HG02763 (cell line): ENCODE results near the gene ZNF672.

Experiments used
- ATAC-seq: cut with Tn5 transposase; IDR thresholded peaks from one replicate; pipeline ENCODE4 v1.9.1; 2021; ENCODE audit warnings: mild to moderate bottlenecking, moderate library complexity; ENCODE audit not compliant: unreplicated experiment

The ZNF672 gene

DNA sequence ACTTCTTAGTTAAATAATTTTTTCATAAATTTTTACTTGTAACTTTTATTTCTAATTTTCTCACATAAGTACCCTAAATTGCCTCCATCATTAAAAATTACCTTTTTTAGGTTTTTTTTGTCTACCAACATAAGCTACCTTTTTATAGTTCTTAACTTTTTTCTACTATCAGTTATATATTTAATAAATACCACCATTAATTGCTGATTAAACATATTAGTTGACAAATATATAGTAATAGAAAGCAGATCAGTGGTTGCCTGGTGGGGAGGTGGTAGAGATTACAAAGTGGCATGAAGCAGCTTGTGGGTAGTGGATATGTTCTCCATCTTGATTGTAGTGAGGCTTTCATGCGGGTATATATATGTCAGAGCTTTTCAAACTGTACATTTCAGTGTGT, 6.2 kb upstream of the ZNF672 start:
- ATAC-seq = no peak

DNA sequence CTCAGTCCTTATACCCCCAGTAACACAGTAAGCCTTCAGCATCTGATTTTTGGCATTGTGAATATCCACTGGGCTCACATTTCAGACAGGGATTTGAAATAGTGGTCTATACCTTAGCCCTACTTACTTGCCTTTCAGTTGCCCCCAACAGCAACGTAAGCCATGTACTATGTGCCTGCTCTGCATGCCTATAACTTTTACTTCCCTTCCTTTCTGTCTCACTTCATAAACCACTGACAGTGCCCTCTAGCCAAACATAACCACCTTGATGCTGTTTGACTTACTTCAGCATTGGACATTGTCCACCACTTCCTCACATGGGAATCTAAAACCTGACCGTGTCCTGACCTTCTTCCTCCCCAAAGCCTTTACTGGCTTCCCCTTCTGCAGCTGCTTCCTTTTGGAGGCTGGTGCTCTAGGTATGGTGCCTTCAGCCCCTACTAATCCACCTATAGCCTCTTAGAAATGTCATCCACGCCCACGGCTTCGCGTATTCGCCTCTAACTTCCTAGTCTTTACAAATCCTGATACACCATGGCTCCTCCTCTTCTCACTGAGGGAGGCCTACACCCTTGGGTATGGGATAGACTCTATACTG, 3.6 kb upstream of the ZNF672 start:
- no peak for ATAC-seq

- no peak for ATAC-seq
Observed at GRCh38 chr1:248837045-248837780, 811 bp upstream of the ZNF672 start.

DNA sequence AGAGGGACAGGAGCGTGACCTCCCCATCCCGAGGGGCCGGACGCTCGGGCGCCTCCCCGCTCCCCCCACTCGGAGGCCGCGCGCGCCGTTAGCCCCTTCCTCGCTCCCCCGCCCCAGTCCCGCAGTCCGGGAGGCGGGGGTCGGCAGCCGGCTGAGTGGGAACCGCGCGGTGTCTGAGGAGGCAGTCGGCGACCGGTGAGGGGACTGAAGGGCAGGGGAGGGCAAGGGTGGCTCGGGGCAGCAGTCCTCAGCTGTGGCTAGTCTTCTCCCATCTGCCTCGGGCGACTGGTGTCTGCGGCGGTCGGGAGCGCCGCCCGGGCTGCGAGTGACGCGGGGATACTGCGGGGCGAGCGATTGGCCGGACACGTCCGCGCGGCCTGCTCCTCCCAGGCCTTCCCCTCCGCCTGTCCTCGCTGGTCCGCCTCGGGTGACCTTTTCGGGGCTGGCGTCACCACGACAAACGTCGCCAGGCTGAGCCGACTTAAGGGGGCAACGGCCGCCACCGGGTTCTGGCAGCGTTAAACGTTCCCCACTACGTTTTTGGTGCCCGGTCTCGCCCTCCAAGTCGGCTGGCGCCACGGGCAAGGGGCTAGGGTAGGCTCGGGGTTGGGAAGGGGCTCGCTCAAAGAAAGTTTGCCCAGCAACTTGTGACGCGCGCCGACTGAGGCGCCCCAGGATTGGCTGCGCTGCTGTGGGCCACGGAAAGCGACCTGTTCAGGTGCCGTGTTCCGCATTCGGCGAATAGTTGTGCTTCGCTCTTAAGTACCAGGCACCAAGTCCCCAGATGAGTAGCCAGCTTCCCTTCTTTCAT, 538 bp downstream of the ZNF672 start:
- peak; percentile 59 for ATAC-seq

DNA sequence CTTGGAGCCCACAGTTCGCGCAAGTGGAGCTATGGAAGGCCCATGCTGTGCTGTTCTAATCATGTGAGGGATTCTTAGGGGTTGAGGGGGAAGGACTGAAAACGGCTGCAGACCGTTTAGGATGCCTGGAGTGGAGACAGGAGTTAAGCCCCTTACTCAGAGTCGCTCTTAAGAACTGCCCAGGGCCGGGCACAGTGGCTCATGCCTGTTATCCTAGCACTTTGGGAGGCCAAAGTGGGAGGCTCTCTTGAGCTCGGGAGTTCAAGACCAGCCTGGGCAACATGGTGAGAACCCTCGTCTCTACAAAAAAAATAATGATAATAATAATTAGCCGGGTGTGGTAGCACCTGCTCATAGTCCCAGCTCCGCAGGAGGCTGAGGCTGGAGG, 1.1 kb downstream of the ZNF672 start:
- no peak for ATAC-seq

- no peak for ATAC-seq
Observed at GRCh38 chr1:248840946-248841345, 2.9 kb downstream of the ZNF672 start.

DNA sequence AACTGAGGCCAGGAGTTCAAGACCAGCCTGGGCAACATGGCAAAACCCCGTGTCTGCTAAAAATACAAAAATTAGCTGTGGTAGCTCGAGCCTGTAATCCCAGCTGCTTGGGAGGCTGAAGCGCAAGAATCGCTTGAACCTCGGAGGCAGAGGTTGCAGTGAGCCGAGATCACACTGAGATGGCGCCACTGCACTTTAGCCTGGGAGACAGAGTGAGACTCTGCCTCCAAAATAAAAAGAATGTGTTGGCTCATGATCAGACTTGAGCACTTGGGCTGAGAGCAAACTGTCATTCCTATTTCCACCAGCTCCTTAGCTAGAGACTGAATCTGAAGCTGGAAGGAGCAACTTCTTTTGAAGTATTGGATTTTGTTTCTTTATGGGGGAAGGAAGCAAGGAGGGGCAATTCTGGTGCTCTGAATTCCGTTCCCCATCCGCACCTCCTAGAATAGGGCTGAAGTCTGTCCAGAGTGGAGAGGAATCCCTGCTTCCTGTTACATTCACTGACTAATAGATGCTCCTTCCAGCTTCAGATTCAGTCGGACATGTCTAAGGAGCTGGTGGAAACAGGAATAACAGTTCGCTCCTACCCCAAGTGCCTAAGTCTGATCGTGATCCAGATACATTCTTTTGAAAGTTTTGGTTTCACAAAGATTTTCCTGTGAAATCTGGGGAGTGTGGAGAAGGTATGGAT, 3.8 kb downstream of the ZNF672 start:
- ATAC-seq = no peak

DNA sequence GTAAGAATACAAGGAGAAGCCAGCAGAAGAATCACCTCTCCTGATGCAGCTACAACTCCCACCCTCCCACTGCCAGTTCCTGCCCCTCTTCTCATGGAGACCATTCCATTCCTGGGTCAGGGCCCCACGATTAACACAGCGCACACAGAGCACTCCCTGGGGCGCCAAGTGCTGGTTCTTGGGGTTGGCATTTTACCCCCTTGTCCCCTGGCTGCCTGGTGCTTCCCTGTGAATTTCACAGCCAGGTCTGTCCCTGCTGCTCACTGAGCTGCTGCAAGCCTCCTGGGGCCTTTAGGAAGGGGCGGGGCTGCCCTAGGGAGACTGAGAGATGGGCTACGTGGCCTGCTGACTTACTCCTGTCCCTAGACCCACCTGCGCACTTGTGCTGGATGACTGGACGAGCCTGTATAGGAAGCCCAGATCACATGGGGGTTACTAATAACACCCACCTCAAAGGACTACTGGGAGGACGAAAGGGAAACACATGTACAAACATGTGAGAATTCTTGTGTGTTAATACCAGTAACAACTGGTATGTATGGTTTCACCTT, 4.8 kb downstream of the ZNF672 start:
- no peak for ATAC-seq

DNA sequence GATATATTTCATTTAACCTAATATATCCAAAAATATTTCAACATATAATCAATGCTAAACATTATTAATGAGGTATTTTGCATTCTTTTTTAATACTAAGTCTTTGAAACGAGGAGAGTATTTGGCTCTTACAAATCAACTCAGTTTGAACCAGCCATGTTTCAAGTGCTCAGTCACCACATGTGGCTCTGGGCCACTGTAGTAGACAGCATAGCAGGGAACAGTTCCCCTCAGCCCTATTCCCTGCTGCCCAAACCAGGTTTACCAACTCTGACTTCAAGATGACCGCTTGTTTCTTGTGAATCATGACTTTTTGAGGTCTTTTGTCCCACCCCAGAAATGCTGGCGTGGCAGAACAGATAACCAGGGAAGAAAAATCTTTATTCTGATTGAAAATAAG, 5.7 kb downstream of the ZNF672 start:
- no peak for ATAC-seq

GRCh38 chr1:248844526-248844925, 6.5 kb downstream of the ZNF672 start:
- ATAC-seq = no peak

DNA sequence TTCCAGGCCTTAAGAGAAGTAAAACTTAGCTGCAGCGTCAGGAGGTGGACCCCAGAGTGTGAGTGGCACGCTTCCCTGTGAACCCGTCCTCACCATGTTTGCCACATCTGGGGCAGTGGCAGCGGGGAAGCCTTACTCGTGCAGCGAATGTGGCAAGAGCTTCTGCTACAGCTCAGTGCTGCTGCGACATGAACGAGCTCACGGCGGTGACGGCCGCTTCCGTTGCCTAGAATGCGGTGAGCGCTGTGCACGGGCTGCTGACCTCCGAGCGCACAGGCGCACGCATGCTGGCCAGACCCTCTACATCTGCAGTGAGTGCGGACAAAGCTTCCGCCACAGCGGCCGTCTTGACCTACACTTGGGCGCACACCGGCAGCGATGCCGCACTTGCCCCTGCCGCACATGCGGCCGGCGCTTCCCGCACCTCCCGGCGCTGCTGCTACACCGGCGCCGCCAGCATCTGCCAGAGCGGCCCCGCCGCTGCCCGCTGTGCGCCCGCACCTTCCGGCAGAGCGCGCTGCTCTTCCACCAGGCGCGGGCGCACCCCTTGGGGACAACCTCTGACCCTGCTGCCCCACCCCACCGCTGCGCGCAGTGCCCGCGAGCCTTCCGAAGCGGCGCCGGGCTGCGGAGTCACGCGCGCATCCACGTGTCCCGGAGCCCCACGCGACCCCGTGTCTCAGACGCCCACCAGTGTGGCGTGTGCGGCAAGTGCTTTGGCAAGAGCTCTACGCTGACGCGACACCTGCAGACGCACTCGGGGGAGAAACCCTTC, 9.3 kb downstream of the ZNF672 start:
- no peak for ATAC-seq

GRCh38 chr1:248847956-248848561, 10.0 kb downstream of the ZNF672 start:
- no peak for ATAC-seq

DNA sequence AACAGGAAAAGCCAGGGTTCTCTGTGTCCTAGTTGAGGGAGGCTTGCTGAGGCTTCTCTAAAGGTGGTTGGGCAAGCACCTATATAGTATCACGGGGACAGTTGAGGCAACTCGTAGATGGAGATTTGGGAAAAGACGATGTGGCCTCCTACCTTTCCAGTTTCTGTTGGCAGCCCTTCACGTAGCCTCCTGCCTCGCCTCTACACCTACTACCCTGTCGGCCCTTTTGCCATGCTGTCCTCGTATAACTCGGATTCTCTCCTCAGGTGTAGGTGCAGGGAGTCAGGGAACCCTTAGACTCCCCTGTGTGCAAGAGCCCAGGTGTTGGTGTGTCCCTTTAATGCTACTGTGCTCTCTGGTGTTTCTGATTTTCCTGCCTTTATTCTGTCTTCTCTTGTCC, 10.6 kb downstream of the ZNF672 start:
- no peak for ATAC-seq

GRCh38 chr1:248849152-248849551, 11.1 kb downstream of the ZNF672 start:
- no peak for ATAC-seq

GRCh38 chr1:248849637-248850036, 11.6 kb downstream of the ZNF672 start:
- ATAC-seq = no peak

DNA sequence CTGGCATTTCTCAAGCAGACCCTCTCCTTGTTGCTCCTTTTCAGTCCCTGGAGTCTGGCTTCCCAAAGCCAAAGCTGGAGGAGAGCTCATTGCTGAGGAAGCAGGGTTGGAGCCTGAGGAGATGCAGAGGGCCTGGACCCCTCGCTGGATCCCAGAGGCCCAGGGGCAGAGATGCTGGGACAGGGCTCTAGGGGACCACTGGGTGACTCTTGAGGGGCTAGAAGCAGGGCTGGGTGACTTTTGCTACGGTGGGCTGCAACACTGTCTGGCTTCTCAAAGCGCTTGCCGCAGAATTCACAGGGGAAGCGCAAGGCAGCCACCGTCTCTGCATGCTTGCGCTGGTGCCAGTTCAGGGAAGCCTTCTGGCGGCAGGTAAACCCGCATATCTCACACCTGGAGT, 12.1 kb downstream of the ZNF672 start:
- no peak for ATAC-seq

DNA sequence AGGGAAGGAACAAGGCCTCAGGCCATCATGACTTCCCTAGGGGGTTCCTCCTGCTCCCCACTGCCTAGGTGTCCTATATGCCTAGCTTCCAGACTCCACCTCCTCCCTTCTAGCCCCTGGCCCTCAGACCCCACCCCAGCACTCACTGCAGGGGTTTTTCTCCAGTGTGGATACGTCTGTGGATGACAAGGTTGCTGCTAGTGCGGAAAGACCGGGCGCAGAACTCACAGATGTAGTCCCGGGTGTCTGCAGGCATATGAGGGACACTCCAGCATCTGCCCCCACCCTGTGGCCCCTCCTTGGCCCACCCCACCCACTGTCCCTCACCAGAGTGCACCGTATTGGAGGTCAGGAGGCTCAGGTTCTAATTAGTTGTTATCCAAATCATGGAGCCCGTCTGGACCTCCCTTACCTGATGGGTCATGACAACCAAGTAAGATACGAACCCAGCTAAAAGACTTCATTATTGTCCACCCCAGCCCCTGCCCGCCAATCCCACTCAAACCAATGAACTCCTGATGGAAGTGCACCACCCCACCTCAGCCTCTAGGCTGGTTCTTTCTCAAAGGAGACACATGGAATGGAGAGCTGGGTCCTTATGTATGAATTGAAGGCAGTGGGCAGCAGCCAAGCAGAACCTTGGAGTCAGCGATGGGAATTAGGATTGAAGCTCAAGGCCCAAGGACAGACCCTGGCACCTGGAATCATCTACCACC, 12.7 kb downstream of the ZNF672 start:
- no peak for ATAC-seq

DNA sequence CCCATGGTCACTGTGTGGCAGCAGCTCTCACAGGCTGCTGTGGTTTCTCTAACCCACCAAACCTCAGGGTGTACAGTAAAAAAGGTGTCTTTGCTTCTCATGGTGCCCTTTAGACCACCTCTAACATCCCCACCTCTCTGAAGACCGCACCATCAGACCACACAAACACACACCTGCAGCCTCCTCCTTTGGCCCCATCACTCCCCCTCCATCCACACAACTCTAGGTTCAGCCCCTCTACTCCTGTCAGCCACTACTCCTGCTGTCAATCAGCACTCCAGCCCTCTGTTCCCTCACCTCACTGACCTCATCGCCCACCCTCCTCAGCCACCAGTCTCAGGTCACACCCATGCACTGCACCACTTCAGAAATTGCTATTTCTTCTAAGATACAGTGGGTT, 13.4 kb downstream of the ZNF672 start:
- ATAC-seq = no peak
